H1 (cell line): ENCODE results near the gene FAM53A. TPM values are rescaled to one million over a fixed set of nuclear protein-coding genes. Genes with fewer than 3 reads are reported as not detected.

Experiments
- CTCF ChIA-PET: fragments of 300-600 bp; sonication (Branson Sonifier 250); formaldehyde crosslinking; loops from one replicate; lab custom pipeline; 2021; ENCODE audit not compliant: partially characterized antibody; lab: Charles Lee
- POLR2A ChIA-PET: fragments of 300-600 bp; sonication (Branson Sonifier 250); formaldehyde crosslinking; loops from one replicate; lab custom pipeline; 2021; ENCODE audit warnings: inconsistent platforms; ENCODE audit not compliant: partially characterized antibody; lab: Charles Lee
- DNase-seq, 2 experiments: peaks; one replicate each; pipeline versions ENCODE4 v3.0.0 to v3.0.0-alpha.2; 2010 to 2022; ENCODE audit warnings: low spot score in 2 of 2, low read depth in 1 of 2, mixed read lengths in 1 of 2
- FAIRE-seq: peaks from 2 replicates; lab custom pipeline; 2011; peaks lifted over from hg19 to GRCh38; lab: Jason Lieb, UNC
- H2AFZ ChIP-seq: 2 replicates; pipeline ENCODE4 v1.8.1; 2012; ENCODE audit warnings: low read length, inconsistent platforms
- H2AK5ac ChIP-seq: 2 replicates; pipeline ENCODE4 v1.6.1; 2013; ENCODE audit warnings: low read depth, low read length
- H2BK120ac ChIP-seq: replicated peaks from 2 replicates; pipeline ENCODE3; 2013; ENCODE audit warnings: low read depth, low read length, inconsistent platforms
- H2BK12ac ChIP-seq: 2 replicates; pipeline ENCODE4 v1.6.1; 2013; ENCODE audit warnings: low read depth, low read length
- H2BK15ac ChIP-seq: 2 replicates; pipeline ENCODE4 v1.6.1; 2013; ENCODE audit warnings: low read length
- H2BK20ac ChIP-seq: 2 replicates; pipeline ENCODE4 v1.6.1; 2013; ENCODE audit warnings: low read length
- H2BK5ac ChIP-seq: 2 replicates; pipeline ENCODE4 v1.6.1; 2013; ENCODE audit warnings: low read depth, low read length
- H3K14ac ChIP-seq: 2 replicates; pipeline ENCODE4 v1.6.1; 2013; ENCODE audit warnings: inconsistent platforms; ENCODE audit not compliant: insufficient read length
- H3K18ac ChIP-seq: 2 replicates; pipeline ENCODE4 v1.6.1; 2013; ENCODE audit warnings: low read length; ENCODE audit errors: extremely low read depth
- H3K23ac ChIP-seq: 2 replicates; pipeline ENCODE4 v1.6.1; 2013; ENCODE audit warnings: inconsistent platforms; ENCODE audit not compliant: insufficient read length
- H3K23me2 ChIP-seq: 2 replicates; pipeline ENCODE4 v1.6.1; 2013; ENCODE audit warnings: low read depth, low read length
- H3K27ac ChIP-seq: 2 replicates; pipeline ENCODE4 v1.6.1; 2011; ENCODE audit warnings: low read depth, low read length, inconsistent platforms
- H3K27me3 ChIP-seq, 4 experiments: replicated peaks in 1 of 4; 1 replicate in 1 of 4; 2 replicates in 3 of 4; pipeline versions ENCODE4 v1.6.1 to v1.8.1; 2011 to 2013; ENCODE audit warnings: low read length in 3 of 4, mild to moderate bottlenecking in 3 of 4, inconsistent platforms in 2 of 4, mixed read lengths in 2 of 4, moderate library complexity in 1 of 4; ENCODE audit not compliant: control insufficient read depth in 3 of 4, insufficient read depth in 3 of 4; ENCODE audit errors: extremely low read depth in 1 of 4
- H3K36me3 ChIP-seq, 4 experiments: 2 replicates each; pipeline versions ENCODE4 v1.6.1 to v1.8.1; 2011 to 2013; ENCODE audit warnings: mild to moderate bottlenecking in 4 of 4, low read length in 3 of 4, moderate library complexity in 2 of 4, control low read depth in 1 of 4, inconsistent platforms in 1 of 4; ENCODE audit not compliant: insufficient read depth in 4 of 4, control insufficient read depth in 2 of 4
- H3K4ac ChIP-seq: replicated peaks from 2 replicates; pipeline ENCODE3; 2013; ENCODE audit warnings: low read length, low read depth, mixed read lengths, inconsistent platforms; ENCODE audit not compliant: insufficient read length
- H3K4me1 ChIP-seq, 4 experiments: replicated peaks in 1 of 4; 1 replicate in 1 of 4; 2 replicates in 3 of 4; pipeline versions ENCODE4 v1.6.1 to v1.8.1; 2011 to 2013; ENCODE audit warnings: low read length in 3 of 4, inconsistent platforms in 2 of 4, mixed read lengths in 1 of 4; ENCODE audit not compliant: insufficient read depth in 4 of 4, control insufficient read depth in 3 of 4
- H3K4me2 ChIP-seq, 2 experiments: 2 replicates each; pipeline versions ENCODE4 v1.6.1 to v1.8.1; 2011 to 2013; ENCODE audit warnings: low read depth in 2 of 2, low read length in 2 of 2, control low read depth in 1 of 2, inconsistent platforms in 1 of 2, mild to moderate bottlenecking in 1 of 2; ENCODE audit not compliant: insufficient read depth in 1 of 2
- H3K4me3 ChIP-seq, 4 experiments: fragments of 200-600, 300-600 bp in 1 of 4; sonication (generic), shearing (Covaris generic), sonication (Bioruptor Twin) in 1 of 4; 2 replicates each; pipeline versions ENCODE4 v1.5.1 to v1.8.1; 2011 to 2016; ENCODE audit warnings: low read length in 4 of 4, low read depth in 3 of 4, control low read depth in 2 of 4, inconsistent platforms in 2 of 4, mild to moderate bottlenecking in 2 of 4, mixed read lengths in 1 of 4, moderate library complexity in 1 of 4; ENCODE audit not compliant: insufficient read depth in 2 of 4; ENCODE audit errors: extremely low read depth in 1 of 4
- H3K56ac ChIP-seq: replicated peaks from 2 replicates; pipeline ENCODE3; 2013; ENCODE audit warnings: low read depth, mild to moderate bottlenecking, mixed read lengths, low read length, inconsistent platforms; ENCODE audit not compliant: insufficient read length
- H3K79me1 ChIP-seq: 2 replicates; pipeline ENCODE4 v1.6.1; 2013; ENCODE audit warnings: low read depth, low read length, control low read depth
- H3K79me2 ChIP-seq, 2 experiments: 2 replicates each; pipeline versions ENCODE4 v1.6.1 to v1.8.1; 2012 to 2013; ENCODE audit warnings: low read length in 2 of 2, mild to moderate bottlenecking in 2 of 2, inconsistent platforms in 1 of 2; ENCODE audit not compliant: insufficient read depth in 2 of 2, control insufficient read depth in 1 of 2
- H3K9ac ChIP-seq, 4 experiments: replicated peaks in 1 of 4; 1 replicate in 1 of 4; 2 replicates in 3 of 4; pipeline versions ENCODE4 v1.6.1 to v1.8.1; 2011 to 2013; ENCODE audit warnings: low read depth in 3 of 4, low read length in 3 of 4, control low read depth in 2 of 4, mild to moderate bottlenecking in 2 of 4, moderate library complexity in 2 of 4, inconsistent platforms in 1 of 4; ENCODE audit errors: extremely low read depth in 1 of 4
- H3K9me3 ChIP-seq, 2 experiments: 2 replicates each; pipeline versions ENCODE4 v1.6.1 to v1.8.1; 2012 to 2013; ENCODE audit warnings: mild to moderate bottlenecking in 2 of 2, moderate library complexity in 2 of 2, control low read depth in 1 of 2, inconsistent platforms in 1 of 2, low read depth in 1 of 2, low read length in 1 of 2, mixed read lengths in 1 of 2; ENCODE audit not compliant: insufficient read depth in 2 of 2
- H4K20me1 ChIP-seq, 2 experiments: replicated peaks in 1 of 2; 2 replicates each; pipeline versions ENCODE3 to v1.8.1; 2011 to 2013; ENCODE audit warnings: inconsistent platforms in 2 of 2, low read length in 2 of 2, mild to moderate bottlenecking in 1 of 2; ENCODE audit not compliant: insufficient read depth in 2 of 2, control insufficient read depth in 1 of 2
- H4K5ac ChIP-seq: 2 replicates; pipeline ENCODE4 v1.6.1; 2013; ENCODE audit warnings: low read length, low read depth, mixed read lengths, inconsistent platforms; ENCODE audit not compliant: insufficient read length
- H4K8ac ChIP-seq: 2 replicates; pipeline ENCODE4 v1.8.0; 2013; ENCODE audit warnings: mild to moderate bottlenecking, moderate library complexity, low read length, inconsistent platforms; ENCODE audit not compliant: insufficient read depth; ENCODE audit errors: extremely low read depth
- H4K91ac ChIP-seq: replicated peaks from 2 replicates; pipeline ENCODE3; 2013; ENCODE audit warnings: low read length, mixed read lengths, inconsistent platforms; ENCODE audit not compliant: insufficient read length
- BRCA1 ChIP-seq: IDR thresholded peaks from 2 replicates; pipeline ENCODE4 v1.6.1; 2012; ENCODE audit warnings: low read depth, low read length, improper control_type of control experiment
- EGR1 ChIP-seq: IDR thresholded peaks from 2 replicates; pipeline ENCODE4 v1.6.1; 2011; ENCODE audit warnings: low read depth, low read length, borderline replicate concordance
- HDAC6 ChIP-seq: IDR thresholded peaks from one replicate; pipeline ENCODE4 v1.7.1; 2012; ENCODE audit warnings: low read depth, mild to moderate bottlenecking, inconsistent platforms, low read length, moderate library complexity
- KDM5A ChIP-seq: fragments of 200-600 bp; IDR thresholded peaks from 2 replicates; pipeline ENCODE4 v1.7.1; 2012; ENCODE audit warnings: mild to moderate bottlenecking, low read length, inconsistent platforms, mixed read lengths
- POLR2A ChIP-seq, 2 experiments: IDR thresholded peaks; 1 replicate in 1 of 2; 2 replicates in 1 of 2; pipeline ENCODE4 v1.6.1; 2011; ENCODE audit warnings: low read depth in 2 of 2, low read length in 2 of 2, mild to moderate bottlenecking in 2 of 2; ENCODE audit errors: control extremely low read depth in 1 of 2
- RAD21 ChIP-seq, 2 experiments: IDR thresholded peaks in 1 of 2; conservative IDR thresholded peaks in 1 of 2; 2 replicates each; pipeline ENCODE4 v1.6.1; 2011; ENCODE audit warnings: low read depth in 2 of 2, low read length in 2 of 2, improper control_type of control experiment in 1 of 2, inconsistent platforms in 1 of 2, mild to moderate bottlenecking in 1 of 2, moderate library complexity in 1 of 2
- SP2 ChIP-seq: IDR thresholded peaks from 2 replicates; pipeline ENCODE4 v1.6.1; 2012; ENCODE audit warnings: mild to moderate bottlenecking, low read length, inconsistent platforms
- ZNF274 ChIP-seq: IDR thresholded peaks from 2 replicates; pipeline ENCODE4 v1.7.0; 2012; ENCODE audit warnings: low read length, borderline replicate concordance; ENCODE audit errors: extremely low read depth
- WGBS, 2 experiments: shearing (Covaris generic) in 1 of 2; methylation state at CpG; one replicate each; pipeline versions ENCODE4 v1.1.6 to v1.1.7; 2013 to 2015; ENCODE audit warnings: low lambda C conversion rate in 2 of 2, mixed read lengths in 2 of 2, inconsistent platforms in 1 of 2, low coverage in 1 of 2, missing lambda C conversion rate in 1 of 2; ENCODE audit not compliant: insufficient replicate concordance in 2 of 2, insufficient coverage in 1 of 2, insufficient read length in 1 of 2; ENCODE audit errors: extremely low coverage in 1 of 2, missing lambda C conversion rate in 1 of 2; 5-methylcytosine and 5-hydroxymethylcytosine counted together
- polyA plus RNA-seq, 7 experiments: library from polyadenylated mRNA; depleted of rRNA in 3 of 7; stranded (reverse) in 5 of 7; unstranded in 2 of 7; fragments of >200 nt in 5 of 7; fragments of 200-250 nt in 2 of 7; gene quantifications; 1 replicate in 5 of 7; 2 replicates in 1 of 7; 4 replicates in 1 of 7; pipeline versions ENCODE4 v1.2.1 to v1.2.3, GENCODE V29; 2011 to 2013; ENCODE audit warnings: missing spikeins in 2 of 7, mixed read lengths in 2 of 7
- total RNA-seq: library from RNA; stranded (reverse); fragmentation: NEBNext Ultra II Directional; extraction: Animal tissue kit (Norgen Biotek cat#: 25700); gene quantifications from 2 replicates; pipeline ENCODE4 v1.2.1, GENCODE V29; 2021
- TF ChIP-seq, protein P1 (sequence below): IDR thresholded peaks from 2 replicates; pipeline ENCODE4 v1.6.1; 2012; ENCODE audit warnings: inconsistent platforms
- TF ChIP-seq, protein P2 (sequence below): IDR thresholded peaks from 2 replicates; pipeline ENCODE4 v1.6.1; 2012; ENCODE audit warnings: inconsistent platforms

FAM53A gene
- total and polyA plus RNA-seq, 2 of the 8 experiments (the other 6 are each of a cell fraction or from before 2014, with no cell fraction given): 1.9 to 2.0 TPM

DNA sequence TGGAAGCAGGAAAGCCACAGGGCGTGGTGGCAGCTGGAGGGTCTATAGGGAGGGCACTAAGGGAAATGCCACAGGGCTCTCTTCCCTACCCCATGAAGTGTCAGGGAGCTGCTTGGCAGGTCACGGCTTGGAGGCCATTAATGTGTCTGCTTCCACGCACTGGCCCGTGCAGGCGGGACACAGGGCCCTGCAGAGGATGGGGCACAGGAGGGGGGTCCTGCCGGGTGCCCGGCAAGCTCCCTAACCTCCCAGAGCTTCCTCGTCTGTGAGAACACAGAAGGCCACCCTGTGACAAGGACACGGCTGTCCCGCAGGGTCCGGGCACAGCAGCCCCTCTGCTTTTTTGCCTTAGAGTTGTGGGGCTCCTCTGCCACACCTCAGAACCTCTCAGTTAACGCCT lies 25.5 kb downstream of the FAM53A start:
- Histone ChIP-seq H2BK5ac (no peak overlapping the region), H2BK15ac (no peak overlapping the region), H2BK120ac (no peak overlapping the region), H4K5ac (no peak overlapping the region), H3K79me2 (no peaks in the 10 kb centered on the region), H2AFZ (no peak overlapping the region), H3K27ac (no peak overlapping the region), H2BK20ac (no peak overlapping the region), H3K4ac (no peak overlapping the region), H3K18ac (no peak overlapping the region), H3K27me3 (no peaks in the 10 kb centered on the region), H3K36me3 (no peaks in the 10 kb centered on the region), H3K79me1 (no peaks in the 10 kb centered on the region), H4K20me1 (no peaks in the 10 kb centered on the region), H3K56ac (no peak overlapping the region), H3K4me1 (peaks cover 0 to 3% (median 2%) of the 10 kb centered on the region in 4 experiments; a peak in 2 of 7 replicates), H3K23me2 (no peaks in the 10 kb centered on the region), H3K23ac (no peak overlapping the region), H4K91ac (no peak overlapping the region), H3K9me3 (no peaks in the 10 kb centered on the region), H4K8ac (no peak overlapping the region), H3K9ac (no peak overlapping the region), H2AK5ac (no peak overlapping the region), H3K4me3 (no peak overlapping the region), H3K14ac (no peak overlapping the region), H2BK12ac (no peak overlapping the region), H3K4me2 (no peak overlapping the region)
- ChIA-PET POLR2A (interaction anchor here (1.5 kb wide), 1 partner anchor 9 kb away, joined by 4 read pairs; no protein-coding TSS in a partner anchor), CTCF (interaction anchor here (0.9 to 2.6 kb wide), 7 partner anchors 11 to 301 kb away, joined by 3 to 9 read pairs (median 4); no protein-coding TSS in a partner anchor)
- FAIRE-seq (no peak), DNase-seq (no peak)
- TF ChIP-seq KDM5A (no peak), SP2 (no peak), EGR1 (no peak), ZNF274 (no peak), POLR2A (IDR thresholded peaks at IDR 0.05; ENCODE audit: control extremely low read depth in 1 of 2, low read depth in 2 of 2, low read length in 2 of 2) (no peak), HDAC6 (no peak), BRCA1 (no peak), RAD21 (IDR thresholded peaks at IDR 0.05 in 1 of 2, conservative IDR thresholded peaks at IDR 0.05 in 1 of 2; ENCODE audit: low read depth in 2 of 2, low read length in 2 of 2) (no peak)
- TF ChIP-seq, protein P1, sequence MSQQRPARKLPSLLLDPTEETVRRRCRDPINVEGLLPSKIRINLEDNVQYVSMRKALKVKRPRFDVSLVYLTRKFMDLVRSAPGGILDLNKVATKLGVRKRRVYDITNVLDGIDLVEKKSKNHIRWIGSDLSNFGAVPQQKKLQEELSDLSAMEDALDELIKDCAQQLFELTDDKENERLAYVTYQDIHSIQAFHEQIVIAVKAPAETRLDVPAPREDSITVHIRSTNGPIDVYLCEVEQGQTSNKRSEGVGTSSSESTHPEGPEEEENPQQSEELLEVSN: no peak
- TF ChIP-seq, protein P2, sequence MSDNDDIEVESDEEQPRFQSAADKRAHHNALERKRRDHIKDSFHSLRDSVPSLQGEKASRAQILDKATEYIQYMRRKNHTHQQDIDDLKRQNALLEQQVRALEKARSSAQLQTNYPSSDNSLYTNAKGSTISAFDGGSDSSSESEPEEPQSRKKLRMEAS: no peak
- WGBS, 2 experiments: 94% methylated on average over 12 of the region's 12 CpGs; no CpG with 5 or more reads in 1 of the 2 experiments
